ENCODE results near the gene TUBB2B. TPM values are rescaled to one million over a fixed set of nuclear protein-coding genes. Genes with fewer than 3 reads are reported as not detected.

TUBB2B gene
- total and polyA plus RNA-seq, 10 of the 15 experiments (the other 5 are each of a cell fraction or from before 2014, with no cell fraction given) = 2.6 to 75.2 (median 21.2) TPM

DNA sequence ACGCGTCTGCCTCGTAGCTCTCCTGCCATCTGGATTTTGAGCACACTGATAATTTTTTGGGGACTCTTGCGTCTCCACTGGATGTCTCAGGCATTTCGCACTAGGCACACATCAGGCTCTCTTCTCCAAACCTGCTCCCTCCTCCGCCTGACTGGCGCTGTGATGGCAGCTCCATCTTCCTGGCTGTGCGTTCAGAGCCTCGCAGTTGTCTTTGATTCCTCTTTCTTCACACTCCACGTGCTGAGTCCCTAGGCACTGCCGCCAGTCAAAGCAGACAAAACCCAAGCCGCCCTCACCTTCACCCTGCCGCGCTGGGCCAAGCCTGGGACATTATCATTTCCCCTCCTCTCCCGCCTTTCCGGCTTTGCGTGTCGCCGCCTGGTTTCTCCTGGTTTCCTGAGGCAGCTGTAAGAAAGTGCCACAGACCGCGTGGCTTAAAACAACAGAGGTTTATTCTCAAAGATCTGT lies 32.1 kb upstream of the TUBB2B start:
- peaks cover 9 to 10% of the 10 kb centered on the region in 2 experiments for H3K36me3 ChIP-seq (ENCODE audit: control insufficient read depth in 2 of 2, insufficient read depth in 2 of 2, low read length in 1 of 2)
- intact Hi-C loops (cut with micrococcal nuclease; ENCODE audit: unreplicated experiment) = loop anchor here (2.0 kb wide), 1 partner anchor 133 kb away; no protein-coding TSS in a partner anchor
- no peaks in the 10 kb centered on the region for H3K4me1 ChIP-seq (ENCODE audit: control insufficient read depth, insufficient read depth, low read length)
- H4K20me1 ChIP-seq (ENCODE audit: control insufficient read depth, insufficient read depth) = no peaks in the 10 kb centered on the region
- peak overlapping the region; percentile 90 for H3K4me2 ChIP-seq (ENCODE audit: control insufficient read depth, insufficient read depth)
- POLR2A ChIA-PET = interaction anchor here (0.6 to 1.0 kb wide), 4 partner anchors 82 to 880 kb away, joined by 3 to 5 read pairs (median 3); a partner anchor contains a TSS
- SMC1A ChIA-PET (ENCODE audit: uncharacterized antibody, unreplicated experiment) = interaction anchor here (0.6 to 1.6 kb wide), 9 partner anchors 46 to 718 kb away, joined by 3 to 8 read pairs (median 3); no protein-coding TSS in a partner anchor
- ATAC-seq (peak; percentile 57), DNase-seq (ENCODE audit: low read depth, low spot score) (no peak), FAIRE-seq (peak; percentile 86)
- CTCF ChIA-PET = interaction anchor here (0.5 to 4.4 kb wide), 5 partner anchors 10 to 262 kb away, joined by 3 to 26 read pairs (median 3); partner anchors contain the start of genes BPHL and TUBB2A
- peak overlapping the region; percentile 65 for H3K27ac ChIP-seq (ENCODE audit: control insufficient read depth, insufficient read depth)
- WGBS (ENCODE audit: insufficient coverage, insufficient replicate concordance, low lambda C conversion rate, missing lambda C conversion rate) = 2% methylated on average over 21 of the region's 21 CpGs
- H3K27me3 ChIP-seq (replicated peaks in 1 of 2; ENCODE audit: control insufficient read depth in 2 of 2, insufficient read depth in 2 of 2, low read length in 1 of 2) = no peaks in the 10 kb centered on the region
- H2AFZ ChIP-seq (ENCODE audit: control insufficient read depth, low read depth, low read length) = peak overlapping the region; percentile 87
- peak overlapping the region; percentile 85 for H3K9ac ChIP-seq (ENCODE audit: control insufficient read depth, insufficient read depth, low read length)
- peaks cover 50% of the 10 kb centered on the region for H3K79me2 ChIP-seq (ENCODE audit: control insufficient read depth, insufficient read depth, low read length)
- no peaks in the 10 kb centered on the region; the same call in 2 of the 3 replicates for H3K9me3 ChIP-seq (replicated peaks; ENCODE audit: control insufficient read depth, insufficient read depth, low read length)
- H3K4me3 ChIP-seq = peak overlapping the region; percentile 100
- TF ChIP-seq GATAD2B (conservative IDR thresholded peaks at IDR 0.05; ENCODE audit: low read depth) = no peak
- TF ChIP-seq, protein P1, sequence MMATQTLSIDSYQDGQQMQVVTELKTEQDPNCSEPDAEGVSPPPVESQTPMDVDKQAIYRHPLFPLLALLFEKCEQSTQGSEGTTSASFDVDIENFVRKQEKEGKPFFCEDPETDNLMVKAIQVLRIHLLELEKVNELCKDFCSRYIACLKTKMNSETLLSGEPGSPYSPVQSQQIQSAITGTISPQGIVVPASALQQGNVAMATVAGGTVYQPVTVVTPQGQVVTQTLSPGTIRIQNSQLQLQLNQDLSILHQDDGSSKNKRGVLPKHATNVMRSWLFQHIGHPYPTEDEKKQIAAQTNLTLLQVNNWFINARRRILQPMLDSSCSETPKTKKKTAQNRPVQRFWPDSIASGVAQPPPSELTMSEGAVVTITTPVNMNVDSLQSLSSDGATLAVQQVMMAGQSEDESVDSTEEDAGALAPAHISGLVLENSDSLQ (IDR thresholded peaks at IDR 0.05) = peak; percentile 25; the same call in 1 of the 2 replicates
- peak in 1 of 2 experiments; percentile 43; a peak in 1 of 4 replicates for TF ChIP-seq BHLHE40 (IDR thresholded peaks at IDR 0.05; ENCODE audit: borderline replicate concordance in 1 of 2, low read depth in 2 of 2, low read length in 1 of 2)
- TF ChIP-seq MXI1 (IDR thresholded peaks at IDR 0.05; ENCODE audit: low read depth, low read length) = peak; percentile 73
- peak; percentile 9; the same call in 1 of the 2 replicates for TF ChIP-seq YY1 (IDR thresholded peaks at IDR 0.05; ENCODE audit: low read depth, low read length)
- no peak for TF ChIP-seq NFXL1 (IDR thresholded peaks at IDR 0.05; ENCODE audit: borderline replicate concordance)
- TF ChIP-seq EED (IDR thresholded peaks at IDR 0.05; ENCODE audit: low read depth) = 0 out of 2 replicates have a peak, but pooled peaks have one; percentile 17
- BruUV-seq (replicated peaks) = no TSS peak
- RAD21 ChIA-PET (ENCODE audit: unreplicated experiment) = interaction anchor here (0.6 to 2.3 kb wide), 3 partner anchors 8 to 102 kb away, joined by 4 to 9 read pairs (median 5); partner anchors contain the start of gene TUBB2A
- in situ Hi-C loops (cut with MboI) = no loop called here

Measured in GM12878 (cell line).